K562 (cell line): ENCODE results near the gene TEX14. TPM values are rescaled to one million over a fixed set of nuclear protein-coding genes. Genes with fewer than 3 reads are reported as not detected.

Source experiments
- BRCA1 ChIP-seq, 2 experiments: fragments of 450-650 bp in 1 of 2; sonication (generic) in 1 of 2; formaldehyde crosslinking in 1 of 2; IDR thresholded peaks; 2 replicates each; pipeline versions ENCODE4 v1.5.0 to v1.6.1; 2017 to 2020; ENCODE audit warnings: mild to moderate bottlenecking in 1 of 2, missing genetic modification reagents in 1 of 2
- CBX8 ChIP-seq: fragments of 200-600 bp; sonication (generic); IDR thresholded peaks from 2 replicates; pipeline ENCODE4 v1.6.1; 2012; ENCODE audit warnings: borderline replicate concordance, mixed run types, low read depth, mild to moderate bottlenecking, moderate library complexity, mixed read lengths, low read length, control low read depth, inconsistent platforms; ENCODE audit not compliant: poor library complexity, severe bottlenecking; ENCODE audit errors: extremely low read depth
- CEBPB ChIP-seq: fragments of 450-650 bp; IDR thresholded peaks from 2 replicates; pipeline ENCODE4 v1.6.1; 2016; ENCODE audit warnings: missing genetic modification characterization, missing compliant biosample characterization
- FIP1L1 ChIP-seq: fragments of 200-400 bp; formaldehyde crosslinking; IDR thresholded peaks from 2 replicates; pipeline ENCODE4 v1.6.1; 2018; ENCODE audit warnings: mild to moderate bottlenecking, low read depth, low read length; ENCODE audit not compliant: poor library complexity, severe bottlenecking
- FOXA1 ChIP-seq: fragments of 450-650 bp; IDR thresholded peaks from 2 replicates; pipeline ENCODE4 v1.6.1; 2016; ENCODE audit warnings: mild to moderate bottlenecking, borderline replicate concordance
- GATA2 ChIP-seq: sonication (generic); formaldehyde crosslinking; IDR thresholded peaks from 2 replicates; pipeline ENCODE4 v1.4.0; 2020; ENCODE audit warnings: mild to moderate bottlenecking, missing genetic modification reagents
- ILF3 ChIP-seq: fragments of 450-650 bp; IDR thresholded peaks from 2 replicates; pipeline ENCODE4 v1.6.1; 2018; ENCODE audit warnings: antibody characterized with exemption, mild to moderate bottlenecking, moderate library complexity, borderline replicate concordance
- MIER1 ChIP-seq: fragments of 450-650 bp; IDR thresholded peaks from 2 replicates; pipeline ENCODE4 v1.6.1; 2016; ENCODE audit warnings: antibody characterized with exemption, mild to moderate bottlenecking, low read depth
- NRF1 ChIP-seq, 2 experiments: fragments of 450-650 bp; IDR thresholded peaks in 1 of 2; conservative IDR thresholded peaks in 1 of 2; 2 replicates each; pipeline ENCODE4 v1.6.1; 2014; ENCODE audit warnings: mild to moderate bottlenecking in 2 of 2
- PHB ChIP-seq: fragments of 250-450 bp; sonication (Bioruptor Pico); IDR thresholded peaks from 2 replicates; pipeline ENCODE4 v1.5.0; 2021
- POLR3A ChIP-seq: IDR thresholded peaks from 2 replicates; pipeline ENCODE4 v1.6.1; 2011; ENCODE audit warnings: borderline replicate concordance, mild to moderate bottlenecking, moderate library complexity; ENCODE audit not compliant: insufficient read length, insufficient read depth; ENCODE audit errors: extremely low read depth
- RBM25 ChIP-seq: fragments of 200-400 bp; formaldehyde crosslinking; IDR thresholded peaks from 2 replicates; pipeline ENCODE4 v1.6.1; 2018; ENCODE audit warnings: low read length, low read depth, moderate library complexity; ENCODE audit not compliant: severe bottlenecking
- RCOR1 ChIP-seq, 2 experiments: IDR thresholded peaks; 2 replicates each; pipeline ENCODE4 v1.6.1; 2012; ENCODE audit warnings: low read depth in 2 of 2, low read length in 2 of 2, borderline replicate concordance in 1 of 2, improper control_type of control experiment in 1 of 2
- ZC3H4 ChIP-seq: sonication (generic); formaldehyde crosslinking; IDR thresholded peaks from 2 replicates; pipeline ENCODE4 v1.9.0; 2021; ENCODE audit warnings: missing genetic modification reagents, borderline replicate concordance
- ZFX ChIP-seq: sonication (generic); formaldehyde crosslinking; IDR thresholded peaks from 2 replicates; pipeline ENCODE4 v1.8.0; 2022; ENCODE audit warnings: mild to moderate bottlenecking, missing genetic modification reagents, moderate library complexity
- ZNF217 ChIP-seq: sonication (generic); formaldehyde crosslinking; IDR thresholded peaks from 2 replicates; pipeline ENCODE4 v1.8.0; 2022; ENCODE audit warnings: mild to moderate bottlenecking, missing genetic modification reagents
- ZNF232 ChIP-seq: sonication (generic); formaldehyde crosslinking; IDR thresholded peaks from 2 replicates; pipeline ENCODE4 v1.8.0; 2022; ENCODE audit warnings: mild to moderate bottlenecking, missing genetic modification reagents
- ZNF561 ChIP-seq: fragments of 450-650 bp; formaldehyde crosslinking; conservative IDR thresholded peaks from 2 replicates; pipeline ENCODE4 v1.4.0; 2020; ENCODE audit warnings: mild to moderate bottlenecking, moderate library complexity
- ZNF778 ChIP-seq: fragments of 450-650 bp; formaldehyde crosslinking; IDR thresholded peaks from 2 replicates; pipeline ENCODE4 v1.4.0; 2020; ENCODE audit warnings: mild to moderate bottlenecking, moderate library complexity
- ZSCAN29 ChIP-seq: fragments of 450-650 bp; IDR thresholded peaks from 2 replicates; pipeline ENCODE4 v1.6.1; 2017
- polyA plus RNA-seq, 8 experiments: library from polyadenylated mRNA; depleted of rRNA in 4 of 8; stranded (reverse) in 5 of 8; unstranded in 3 of 8; fragments of >200 nt; fragmentation: Nextera tagmentation in 2 of 8; fragmentation: Illumina TruSeq in 1 of 8; extraction: Ambion mirVana in 2 of 8; extraction: Trizol in 1 of 8; gene quantifications; 2 replicates each; pipeline versions ENCODE4 v1.2.1 to v1.2.3, GENCODE V29; 2011 to 2014; ENCODE audit warnings: inconsistent platforms in 1 of 8, missing spikeins in 1 of 8
- total RNA-seq, 7 experiments: library from RNA; depleted of rRNA in 6 of 7; stranded (reverse); fragments of >200 nt in 6 of 7; fragmentation: Illumina TruSeq in 2 of 7; extraction: Trizol in 2 of 7; gene quantifications; 2 replicates each; pipeline versions ENCODE4 v1.2.1 to v1.2.3, GENCODE V29; 2011 to 2021; ENCODE audit warnings: low replicate concordance in 1 of 7
- TF ChIP-seq, protein P1 (sequence below): fragments of 250-450 bp; sonication (Bioruptor Pico); IDR thresholded peaks from 2 replicates; pipeline ENCODE4 v1.8.0; 2022; ENCODE audit warnings: inconsistent platforms
- TF ChIP-seq, protein P2 (sequence below): fragments of 250-450 bp; sonication (Bioruptor Pico); IDR thresholded peaks from 2 replicates; pipeline ENCODE4 v1.8.0; 2022; ENCODE audit warnings: moderate library complexity, mild to moderate bottlenecking, inconsistent platforms
- TF ChIP-seq, protein P3 (sequence below): fragments of 200-800 bp; sonication (Bioruptor generic); IDR thresholded peaks from 2 replicates; pipeline ENCODE4 v1.6.1; 2017; ENCODE audit warnings: missing genetic modification characterization, missing compliant biosample characterization

Gene TEX14
- total and polyA plus RNA-seq, 9 of the 15 experiments (the other 6 are each of a cell fraction or from before 2014, with no cell fraction given): 0.05 to 0.12 (median 0.09) TPM; not detected in 1

GRCh38 chr17:58679263-58680037 lies 12.4 kb downstream of the TEX14 start (continued):
- TF ChIP-seq GATA2 (CRISPR knock-in tag) (0 out of 2 replicates have a peak, but pooled peaks have one; percentile 24), BRCA1 (IDR thresholded peaks at IDR 0.05) (no peak; the same call in 1 of the 2 replicates), BRCA1 (CRISPR knock-in tag; IDR thresholded peaks at IDR 0.05) (no peak), ZSCAN29 (peak; percentile 87), POLR3A (no peak), MIER1 (0 out of 2 replicates have a peak, but pooled peaks have one; percentile 58), FOXA1 (no peak), RCOR1 (IDR thresholded peaks at IDR 0.05; ENCODE audit: borderline replicate concordance in 1 of 2, low read depth in 2 of 2, low read length in 2 of 2) (peak; percentile 68 to 86; a peak in 2 of 4 replicates), ZNF778 (CRISPR knock-in tag) (peak; percentile 96), ZNF561 (CRISPR knock-in tag) (peak; percentile 100), ZC3H4 (CRISPR knock-in tag) (peak; percentile 100), ZFX (peak; percentile 46; the same call in 1 of the 2 replicates), ZNF217 (CRISPR knock-in tag) (no peak), NRF1 (conservative IDR thresholded peaks at IDR 0.05 in 1 of 2, IDR thresholded peaks at IDR 0.05 in 1 of 2) (no peak), CEBPB (tag) (peak; percentile 79), ZNF232 (CRISPR knock-in tag) (peak; percentile 68; the same call in 1 of the 2 replicates), ILF3 (peak; percentile 100), RBM25 (no peak), CBX8 (no peak), PHB (peak; percentile 100), FIP1L1 (peak; percentile 100)
- TF ChIP-seq, protein P1, sequence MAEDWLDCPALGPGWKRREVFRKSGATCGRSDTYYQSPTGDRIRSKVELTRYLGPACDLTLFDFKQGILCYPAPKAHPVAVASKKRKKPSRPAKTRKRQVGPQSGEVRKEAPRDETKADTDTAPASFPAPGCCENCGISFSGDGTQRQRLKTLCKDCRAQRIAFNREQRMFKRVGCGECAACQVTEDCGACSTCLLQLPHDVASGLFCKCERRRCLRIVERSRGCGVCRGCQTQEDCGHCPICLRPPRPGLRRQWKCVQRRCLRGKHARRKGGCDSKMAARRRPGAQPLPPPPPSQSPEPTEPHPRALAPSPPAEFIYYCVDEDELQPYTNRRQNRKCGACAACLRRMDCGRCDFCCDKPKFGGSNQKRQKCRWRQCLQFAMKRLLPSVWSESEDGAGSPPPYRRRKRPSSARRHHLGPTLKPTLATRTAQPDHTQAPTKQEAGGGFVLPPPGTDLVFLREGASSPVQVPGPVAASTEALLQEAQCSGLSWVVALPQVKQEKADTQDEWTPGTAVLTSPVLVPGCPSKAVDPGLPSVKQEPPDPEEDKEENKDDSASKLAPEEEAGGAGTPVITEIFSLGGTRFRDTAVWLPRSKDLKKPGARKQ: no peak
- TF ChIP-seq, protein P2, sequence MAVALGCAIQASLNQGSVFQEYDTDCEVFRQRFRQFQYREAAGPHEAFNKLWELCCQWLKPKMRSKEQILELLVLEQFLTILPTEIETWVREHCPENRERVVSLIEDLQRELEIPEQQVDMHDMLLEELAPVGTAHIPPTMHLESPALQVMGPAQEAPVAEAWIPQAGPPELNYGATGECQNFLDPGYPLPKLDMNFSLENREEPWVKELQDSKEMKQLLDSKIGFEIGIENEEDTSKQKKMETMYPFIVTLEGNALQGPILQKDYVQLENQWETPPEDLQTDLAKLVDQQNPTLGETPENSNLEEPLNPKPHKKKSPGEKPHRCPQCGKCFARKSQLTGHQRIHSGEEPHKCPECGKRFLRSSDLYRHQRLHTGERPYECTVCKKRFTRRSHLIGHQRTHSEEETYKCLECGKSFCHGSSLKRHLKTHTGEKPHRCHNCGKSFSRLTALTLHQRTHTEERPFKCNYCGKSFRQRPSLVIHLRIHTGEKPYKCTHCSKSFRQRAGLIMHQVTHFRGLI (CRISPR knock-in tag): peak; percentile 71
- TF ChIP-seq, protein P3, sequence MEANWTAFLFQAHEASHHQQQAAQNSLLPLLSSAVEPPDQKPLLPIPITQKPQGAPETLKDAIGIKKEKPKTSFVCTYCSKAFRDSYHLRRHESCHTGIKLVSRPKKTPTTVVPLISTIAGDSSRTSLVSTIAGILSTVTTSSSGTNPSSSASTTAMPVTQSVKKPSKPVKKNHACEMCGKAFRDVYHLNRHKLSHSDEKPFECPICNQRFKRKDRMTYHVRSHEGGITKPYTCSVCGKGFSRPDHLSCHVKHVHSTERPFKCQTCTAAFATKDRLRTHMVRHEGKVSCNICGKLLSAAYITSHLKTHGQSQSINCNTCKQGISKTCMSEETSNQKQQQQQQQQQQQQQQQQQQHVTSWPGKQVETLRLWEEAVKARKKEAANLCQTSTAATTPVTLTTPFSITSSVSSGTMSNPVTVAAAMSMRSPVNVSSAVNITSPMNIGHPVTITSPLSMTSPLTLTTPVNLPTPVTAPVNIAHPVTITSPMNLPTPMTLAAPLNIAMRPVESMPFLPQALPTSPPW (CRISPR knock-in tag): peak; percentile 66
